ENCODE data around the gene NEDD4.

GRCh38 chr15:55990998-55991397 is 2.4 kb downstream of the NEDD4 start:
- TF ChIP-seq CTCF (IDR thresholded peaks at IDR 0.05; ENCODE audit: insufficient read depth, low read depth, low read length) (no peak), EZH2 (IDR thresholded peaks at IDR 0.05; ENCODE audit: insufficient read depth, low read length) (no peak)

Measured in astrocyte (in vitro differentiated cells and primary cell).